DND-41 (cell line): ENCODE measurements around the gene RPS27.

ENCODE experiments used
- CTCF ChIP-seq: IDR thresholded peaks from 2 replicates; pipeline ENCODE4 v1.5.1; 2012; ENCODE audit warnings: borderline replicate concordance, low read length, moderate library complexity, mild to moderate bottlenecking; ENCODE audit not compliant: poor library complexity, severe bottlenecking; ENCODE audit errors: extremely low read depth
- EZH2 ChIP-seq: IDR thresholded peaks from 3 replicates; pipeline ENCODE4 v1.6.1; 2012; ENCODE audit warnings: borderline replicate concordance, low read depth, mild to moderate bottlenecking, moderate library complexity, low read length, inconsistent platforms; ENCODE audit not compliant: severe bottlenecking

GRCh38 chr1:153985341-153985912 is 5.1 kb upstream of the RPS27 start:
- no peak for TF ChIP-seq CTCF
- no peak for TF ChIP-seq EZH2
